Natural killer cell (primary cell): ENCODE data around the gene CDH18. TPM values are rescaled to one million over a fixed set of nuclear protein-coding genes. Genes with fewer than 3 reads are reported as not detected.

ENCODE experiments used
- ATAC-seq, 3 donors: fragments of 150-1000 bp in 2 of 3; fragments of 200-7000 bp in 1 of 3; cut with Tn5 transposase; 1 replicate in 1 of 3; 2 replicates in 2 of 3; pipeline ENCODE4 v1.10.0; 2021; ENCODE audit warnings: mild to moderate bottlenecking in 2 of 3, moderate library complexity in 2 of 3
- DNase-seq, 2 donors: peaks; one replicate each; pipeline versions ENCODE4 v3.0.0 to v3.0.0-alpha.2; 2013 to 2021; ENCODE audit warnings: mixed read lengths in 1 of 2
- H3K27ac ChIP-seq: one replicate; pipeline ENCODE4 v1.5.1; 2013; ENCODE audit warnings: mild to moderate bottlenecking, low read length
- H3K27me3 ChIP-seq: one replicate; pipeline ENCODE4 v1.6.1; 2013; ENCODE audit warnings: low read length; ENCODE audit not compliant: control insufficient read depth, insufficient read depth
- H3K36me3 ChIP-seq: one replicate; pipeline ENCODE4 v1.6.1; 2013; ENCODE audit warnings: low read length; ENCODE audit not compliant: control insufficient read depth, insufficient read depth
- H3K4me1 ChIP-seq: one replicate; pipeline ENCODE4 v1.6.1; 2013; ENCODE audit warnings: low read length; ENCODE audit not compliant: control insufficient read depth, insufficient read depth
- H3K4me3 ChIP-seq: one replicate; pipeline ENCODE4 v1.5.1; 2013; ENCODE audit warnings: low read length
- H3K9me3 ChIP-seq: one replicate; pipeline ENCODE4 v1.6.1; 2013; ENCODE audit warnings: low read length; ENCODE audit not compliant: control insufficient read depth, insufficient read depth
- H3K27ac Mint-ChIP-seq, 2 donors: one replicate each; pipeline ENCODE4 v1.8.0; 2022; ENCODE audit warnings: mild to moderate bottlenecking in 2 of 2, mixed read lengths in 2 of 2, moderate library complexity in 1 of 2
- H3K27me3 Mint-ChIP-seq, 2 donors: one replicate each; pipeline ENCODE4 v1.8.0; 2022; ENCODE audit warnings: low read depth in 2 of 2, mixed read lengths in 2 of 2
- H3K36me3 Mint-ChIP-seq: one replicate; pipeline ENCODE4 v1.8.0; 2022; ENCODE audit warnings: mixed read lengths
- H3K4me1 Mint-ChIP-seq, 2 donors: one replicate each; pipeline ENCODE4 v1.8.0; 2022; ENCODE audit warnings: mixed read lengths in 2 of 2
- H3K4me3 Mint-ChIP-seq: one replicate; pipeline ENCODE4 v1.8.0; 2022; ENCODE audit warnings: mild to moderate bottlenecking, moderate library complexity, mixed read lengths
- H3K9me3 Mint-ChIP-seq, 2 donors: one replicate each; pipeline ENCODE4 v1.8.0; 2022; ENCODE audit warnings: mixed read lengths in 2 of 2
- WGBS: methylation state at CpG from one replicate; pipeline ENCODE4 v1.1.7; 2013; ENCODE audit warnings: missing lambda C conversion rate; ENCODE audit not compliant: insufficient coverage; 5-methylcytosine and 5-hydroxymethylcytosine counted together
- intact Hi-C: fragments of 100-400 bp; cut with micrococcal nuclease; formaldehyde crosslinking; loops from one replicate; pipeline ENCODE4 v1.14.2; 2022
- total RNA-seq, 4 donors: library from RNA; stranded (reverse); fragments of 120-200 nt in 1 of 4; gene quantifications; one replicate each; pipeline versions ENCODE4 v1.2.3 to v1.2.4, GENCODE V29; 2013 to 2022
- TF ChIP-seq, protein P1 (sequence below): fragments of 200-600 bp; IDR thresholded peaks from one replicate; pipeline ENCODE4 v1.8.0; 2022; ENCODE audit warnings: antibody characterized with exemption

The CDH18 gene
- total RNA-seq, 3 donors from 2014 or later (not counting 1 experiment from before 2014, with no cell fraction given): not detected

DNA sequence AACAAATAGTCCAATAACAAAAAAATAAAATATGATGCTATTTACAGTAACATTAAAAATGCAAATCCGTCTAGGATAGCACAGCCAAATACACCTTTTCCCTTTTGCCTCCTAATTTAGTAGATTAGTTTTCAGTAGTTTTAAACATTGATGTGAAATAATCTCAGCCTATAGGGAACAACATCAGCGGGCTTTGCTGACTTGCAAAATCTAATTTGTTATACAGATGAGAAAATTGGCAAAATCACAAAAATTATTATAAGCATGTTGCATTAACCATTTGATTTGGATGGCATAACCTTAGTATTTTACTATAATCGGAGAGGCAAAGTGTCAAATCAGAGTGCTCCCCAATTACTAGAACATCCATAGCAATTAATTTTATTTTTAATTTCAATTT lies 563.5 kb downstream of the CDH18 start:
- DNase-seq: no peak
- H3K4me1 ChIP-seq: no peaks in the 10 kb centered on the region
- no peaks in the 10 kb centered on the region for H3K27me3 Mint-ChIP-seq
- H3K27ac Mint-ChIP-seq: no peak overlapping the region
- intact Hi-C loops: no loop called here
- H3K27me3 ChIP-seq: no peaks in the 10 kb centered on the region
- no peak overlapping the region for H3K4me3 Mint-ChIP-seq
- no peak for ATAC-seq
- H3K4me3 ChIP-seq: no peak overlapping the region
- peaks cover 4 to 8% of the 10 kb centered on the region in 2 donors for H3K9me3 Mint-ChIP-seq
- H3K27ac ChIP-seq: no peak overlapping the region
- 88% methylated on average over 1 of the region's 3 CpGs for WGBS
- H3K4me1 Mint-ChIP-seq: no peaks in the 10 kb centered on the region
- H3K36me3 ChIP-seq: no peaks in the 10 kb centered on the region
- TF ChIP-seq, protein P1, sequence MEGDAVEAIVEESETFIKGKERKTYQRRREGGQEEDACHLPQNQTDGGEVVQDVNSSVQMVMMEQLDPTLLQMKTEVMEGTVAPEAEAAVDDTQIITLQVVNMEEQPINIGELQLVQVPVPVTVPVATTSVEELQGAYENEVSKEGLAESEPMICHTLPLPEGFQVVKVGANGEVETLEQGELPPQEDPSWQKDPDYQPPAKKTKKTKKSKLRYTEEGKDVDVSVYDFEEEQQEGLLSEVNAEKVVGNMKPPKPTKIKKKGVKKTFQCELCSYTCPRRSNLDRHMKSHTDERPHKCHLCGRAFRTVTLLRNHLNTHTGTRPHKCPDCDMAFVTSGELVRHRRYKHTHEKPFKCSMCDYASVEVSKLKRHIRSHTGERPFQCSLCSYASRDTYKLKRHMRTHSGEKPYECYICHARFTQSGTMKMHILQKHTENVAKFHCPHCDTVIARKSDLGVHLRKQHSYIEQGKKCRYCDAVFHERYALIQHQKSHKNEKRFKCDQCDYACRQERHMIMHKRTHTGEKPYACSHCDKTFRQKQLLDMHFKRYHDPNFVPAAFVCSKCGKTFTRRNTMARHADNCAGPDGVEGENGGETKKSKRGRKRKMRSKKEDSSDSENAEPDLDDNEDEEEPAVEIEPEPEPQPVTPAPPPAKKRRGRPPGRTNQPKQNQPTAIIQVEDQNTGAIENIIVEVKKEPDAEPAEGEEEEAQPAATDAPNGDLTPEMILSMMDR: no peak
- no peaks in the 10 kb centered on the region for H3K36me3 Mint-ChIP-seq
- no peaks in the 10 kb centered on the region for H3K9me3 ChIP-seq
